ENCODE measurements around the gene SLC7A7. TPM values are rescaled to one million over a fixed set of nuclear protein-coding genes. Genes with fewer than 3 reads are reported as not detected.

Gene SLC7A7
- total and polyA plus RNA-seq, 2 experiments from 2014 or later, result 3.6 to 4.1 TPM

DNA sequence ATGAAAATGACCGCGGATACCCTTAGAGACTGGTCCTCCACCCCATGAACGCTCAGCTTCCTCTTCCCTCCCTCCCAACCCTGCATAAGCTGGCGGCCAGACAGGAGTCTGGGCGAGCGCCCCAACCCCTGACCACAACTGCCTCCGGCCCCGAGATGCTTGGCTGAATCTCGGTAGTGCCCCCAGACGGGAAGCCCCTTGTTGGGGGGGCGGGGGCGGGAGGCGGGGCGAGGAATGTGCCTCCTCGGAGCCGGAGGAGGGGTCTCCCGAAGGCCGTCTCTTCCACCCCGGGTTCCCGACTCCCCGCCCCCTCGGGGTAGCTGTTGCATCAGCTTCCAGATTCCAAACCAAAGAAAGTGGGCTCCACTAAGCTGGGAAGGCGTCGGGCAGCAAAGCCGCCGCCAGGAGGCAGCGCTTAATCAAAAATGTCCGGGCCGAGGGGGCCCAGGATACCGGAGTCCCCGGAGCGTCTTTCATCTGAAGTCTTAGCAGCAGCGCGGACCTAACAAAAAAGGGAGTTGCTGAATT, 7.4 kb upstream of the SLC7A7 start:
- peak overlapping the region; percentile 96 for H3K27ac Mint-ChIP-seq
- no peak overlapping the region for H2AFZ ChIP-seq
- peak; percentile 49; the same call in 1 of the 2 replicates for TF ChIP-seq CREB1 (CRISPR knock-in tag; IDR thresholded peaks at IDR 0.05; ENCODE audit: low read depth)
- TF ChIP-seq POLR2AphosphoS5 (IDR thresholded peaks at IDR 0.05; ENCODE audit: low read depth), result peak; percentile 84
- TF ChIP-seq, protein P1, sequence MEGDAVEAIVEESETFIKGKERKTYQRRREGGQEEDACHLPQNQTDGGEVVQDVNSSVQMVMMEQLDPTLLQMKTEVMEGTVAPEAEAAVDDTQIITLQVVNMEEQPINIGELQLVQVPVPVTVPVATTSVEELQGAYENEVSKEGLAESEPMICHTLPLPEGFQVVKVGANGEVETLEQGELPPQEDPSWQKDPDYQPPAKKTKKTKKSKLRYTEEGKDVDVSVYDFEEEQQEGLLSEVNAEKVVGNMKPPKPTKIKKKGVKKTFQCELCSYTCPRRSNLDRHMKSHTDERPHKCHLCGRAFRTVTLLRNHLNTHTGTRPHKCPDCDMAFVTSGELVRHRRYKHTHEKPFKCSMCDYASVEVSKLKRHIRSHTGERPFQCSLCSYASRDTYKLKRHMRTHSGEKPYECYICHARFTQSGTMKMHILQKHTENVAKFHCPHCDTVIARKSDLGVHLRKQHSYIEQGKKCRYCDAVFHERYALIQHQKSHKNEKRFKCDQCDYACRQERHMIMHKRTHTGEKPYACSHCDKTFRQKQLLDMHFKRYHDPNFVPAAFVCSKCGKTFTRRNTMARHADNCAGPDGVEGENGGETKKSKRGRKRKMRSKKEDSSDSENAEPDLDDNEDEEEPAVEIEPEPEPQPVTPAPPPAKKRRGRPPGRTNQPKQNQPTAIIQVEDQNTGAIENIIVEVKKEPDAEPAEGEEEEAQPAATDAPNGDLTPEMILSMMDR (conservative IDR thresholded peaks at IDR 0.05; ENCODE audit: low read depth in 2 of 2), result peak; percentile 87 to 94
- no peak for TF ChIP-seq ZNF331 (CRISPR knock-in tag; IDR thresholded peaks at IDR 0.05; ENCODE audit: low read depth)
- TF ChIP-seq, protein P2, sequence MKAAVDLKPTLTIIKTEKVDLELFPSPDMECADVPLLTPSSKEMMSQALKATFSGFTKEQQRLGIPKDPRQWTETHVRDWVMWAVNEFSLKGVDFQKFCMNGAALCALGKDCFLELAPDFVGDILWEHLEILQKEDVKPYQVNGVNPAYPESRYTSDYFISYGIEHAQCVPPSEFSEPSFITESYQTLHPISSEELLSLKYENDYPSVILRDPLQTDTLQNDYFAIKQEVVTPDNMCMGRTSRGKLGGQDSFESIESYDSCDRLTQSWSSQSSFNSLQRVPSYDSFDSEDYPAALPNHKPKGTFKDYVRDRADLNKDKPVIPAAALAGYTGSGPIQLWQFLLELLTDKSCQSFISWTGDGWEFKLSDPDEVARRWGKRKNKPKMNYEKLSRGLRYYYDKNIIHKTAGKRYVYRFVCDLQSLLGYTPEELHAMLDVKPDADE (IDR thresholded peaks at IDR 0.05), result no peak
- H3K27ac ChIP-seq (ENCODE audit: low read depth), result peak overlapping the region; percentile 100
- H3K36me3 ChIP-seq (ENCODE audit: insufficient read depth), result no peaks in the 10 kb centered on the region
- peak overlapping the region; percentile 97 for H3K4me2 ChIP-seq
- DNase-seq (ENCODE audit: low spot score), result peak; percentile 99
- H3K27me3 ChIP-seq (ENCODE audit: insufficient read depth), result no peaks in the 10 kb centered on the region
- peaks cover 8% of the 10 kb centered on the region; the same call in 1 of the 2 replicates for H3F3A ChIP-seq (replicated peaks; ENCODE audit: low read depth)
- peaks cover 32% of the 10 kb centered on the region for H3K27me3 Mint-ChIP-seq (ENCODE audit: insufficient read depth, low read depth, poor library complexity)
- ATAC-seq, result peak; percentile 67
- no peaks in the 10 kb centered on the region; the same call in 2 of the 3 replicates for H3K36me3 Mint-ChIP-seq (ENCODE audit: low read depth)
- H3K4me1 ChIP-seq (ENCODE audit: insufficient read depth), result peaks cover 50% of the 10 kb centered on the region
- peaks cover 49% of the 10 kb centered on the region for H3K4me1 Mint-ChIP-seq
- no peaks in the 10 kb centered on the region for H3K79me2 ChIP-seq (replicated peaks; ENCODE audit: insufficient read depth)
- H3K4me3 ChIP-seq, result peak overlapping the region; percentile 86
- no peaks in the 10 kb centered on the region for H3K9me3 Mint-ChIP-seq
- H3K4me3 Mint-ChIP-seq, result peak overlapping the region; percentile 80
- H4K20me1 ChIP-seq (replicated peaks; ENCODE audit: insufficient read depth), result no peaks in the 10 kb centered on the region
- no peaks in the 10 kb centered on the region for H3K9me2 ChIP-seq (ENCODE audit: insufficient read depth)

DNA sequence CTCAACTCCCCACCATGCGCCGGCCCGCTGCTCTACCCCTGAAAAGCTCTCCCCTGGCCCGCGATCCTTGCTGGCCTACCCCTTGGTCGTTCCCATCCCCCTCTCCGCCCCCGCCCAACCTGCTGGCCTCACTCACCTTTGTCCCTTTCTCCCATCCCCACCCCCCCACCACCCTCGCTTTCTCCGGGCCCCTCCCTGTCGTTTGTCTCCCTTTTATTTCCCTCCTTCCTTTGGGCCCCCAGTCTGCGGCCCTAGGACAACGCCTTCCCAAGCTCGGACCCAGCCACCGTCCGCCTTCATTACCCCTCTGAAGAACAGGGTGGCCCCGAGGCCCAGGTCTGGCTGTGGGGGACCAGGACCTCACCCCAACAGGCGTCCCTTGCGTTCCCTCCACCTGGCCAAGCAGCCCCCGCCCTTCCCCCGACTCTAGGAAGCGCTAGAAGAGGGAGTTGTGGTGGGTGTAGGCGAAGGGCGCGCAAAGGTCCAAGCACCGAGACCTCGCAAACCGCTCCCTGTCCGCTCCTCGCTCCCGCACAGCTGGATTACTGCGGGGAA, 6.9 kb upstream of the SLC7A7 start:
- ATAC-seq, result peak; percentile 42
- DNase-seq (ENCODE audit: low spot score), result peak; percentile 86
- TF ChIP-seq EZH2 (IDR thresholded peaks at IDR 0.05; ENCODE audit: low read depth, unreplicated experiment) (no peak), CREB1 (CRISPR knock-in tag; IDR thresholded peaks at IDR 0.05; ENCODE audit: low read depth) (no peak), ZNF114 (CRISPR knock-in tag; IDR thresholded peaks at IDR 0.05) (no peak)
- TF ChIP-seq, protein P3, sequence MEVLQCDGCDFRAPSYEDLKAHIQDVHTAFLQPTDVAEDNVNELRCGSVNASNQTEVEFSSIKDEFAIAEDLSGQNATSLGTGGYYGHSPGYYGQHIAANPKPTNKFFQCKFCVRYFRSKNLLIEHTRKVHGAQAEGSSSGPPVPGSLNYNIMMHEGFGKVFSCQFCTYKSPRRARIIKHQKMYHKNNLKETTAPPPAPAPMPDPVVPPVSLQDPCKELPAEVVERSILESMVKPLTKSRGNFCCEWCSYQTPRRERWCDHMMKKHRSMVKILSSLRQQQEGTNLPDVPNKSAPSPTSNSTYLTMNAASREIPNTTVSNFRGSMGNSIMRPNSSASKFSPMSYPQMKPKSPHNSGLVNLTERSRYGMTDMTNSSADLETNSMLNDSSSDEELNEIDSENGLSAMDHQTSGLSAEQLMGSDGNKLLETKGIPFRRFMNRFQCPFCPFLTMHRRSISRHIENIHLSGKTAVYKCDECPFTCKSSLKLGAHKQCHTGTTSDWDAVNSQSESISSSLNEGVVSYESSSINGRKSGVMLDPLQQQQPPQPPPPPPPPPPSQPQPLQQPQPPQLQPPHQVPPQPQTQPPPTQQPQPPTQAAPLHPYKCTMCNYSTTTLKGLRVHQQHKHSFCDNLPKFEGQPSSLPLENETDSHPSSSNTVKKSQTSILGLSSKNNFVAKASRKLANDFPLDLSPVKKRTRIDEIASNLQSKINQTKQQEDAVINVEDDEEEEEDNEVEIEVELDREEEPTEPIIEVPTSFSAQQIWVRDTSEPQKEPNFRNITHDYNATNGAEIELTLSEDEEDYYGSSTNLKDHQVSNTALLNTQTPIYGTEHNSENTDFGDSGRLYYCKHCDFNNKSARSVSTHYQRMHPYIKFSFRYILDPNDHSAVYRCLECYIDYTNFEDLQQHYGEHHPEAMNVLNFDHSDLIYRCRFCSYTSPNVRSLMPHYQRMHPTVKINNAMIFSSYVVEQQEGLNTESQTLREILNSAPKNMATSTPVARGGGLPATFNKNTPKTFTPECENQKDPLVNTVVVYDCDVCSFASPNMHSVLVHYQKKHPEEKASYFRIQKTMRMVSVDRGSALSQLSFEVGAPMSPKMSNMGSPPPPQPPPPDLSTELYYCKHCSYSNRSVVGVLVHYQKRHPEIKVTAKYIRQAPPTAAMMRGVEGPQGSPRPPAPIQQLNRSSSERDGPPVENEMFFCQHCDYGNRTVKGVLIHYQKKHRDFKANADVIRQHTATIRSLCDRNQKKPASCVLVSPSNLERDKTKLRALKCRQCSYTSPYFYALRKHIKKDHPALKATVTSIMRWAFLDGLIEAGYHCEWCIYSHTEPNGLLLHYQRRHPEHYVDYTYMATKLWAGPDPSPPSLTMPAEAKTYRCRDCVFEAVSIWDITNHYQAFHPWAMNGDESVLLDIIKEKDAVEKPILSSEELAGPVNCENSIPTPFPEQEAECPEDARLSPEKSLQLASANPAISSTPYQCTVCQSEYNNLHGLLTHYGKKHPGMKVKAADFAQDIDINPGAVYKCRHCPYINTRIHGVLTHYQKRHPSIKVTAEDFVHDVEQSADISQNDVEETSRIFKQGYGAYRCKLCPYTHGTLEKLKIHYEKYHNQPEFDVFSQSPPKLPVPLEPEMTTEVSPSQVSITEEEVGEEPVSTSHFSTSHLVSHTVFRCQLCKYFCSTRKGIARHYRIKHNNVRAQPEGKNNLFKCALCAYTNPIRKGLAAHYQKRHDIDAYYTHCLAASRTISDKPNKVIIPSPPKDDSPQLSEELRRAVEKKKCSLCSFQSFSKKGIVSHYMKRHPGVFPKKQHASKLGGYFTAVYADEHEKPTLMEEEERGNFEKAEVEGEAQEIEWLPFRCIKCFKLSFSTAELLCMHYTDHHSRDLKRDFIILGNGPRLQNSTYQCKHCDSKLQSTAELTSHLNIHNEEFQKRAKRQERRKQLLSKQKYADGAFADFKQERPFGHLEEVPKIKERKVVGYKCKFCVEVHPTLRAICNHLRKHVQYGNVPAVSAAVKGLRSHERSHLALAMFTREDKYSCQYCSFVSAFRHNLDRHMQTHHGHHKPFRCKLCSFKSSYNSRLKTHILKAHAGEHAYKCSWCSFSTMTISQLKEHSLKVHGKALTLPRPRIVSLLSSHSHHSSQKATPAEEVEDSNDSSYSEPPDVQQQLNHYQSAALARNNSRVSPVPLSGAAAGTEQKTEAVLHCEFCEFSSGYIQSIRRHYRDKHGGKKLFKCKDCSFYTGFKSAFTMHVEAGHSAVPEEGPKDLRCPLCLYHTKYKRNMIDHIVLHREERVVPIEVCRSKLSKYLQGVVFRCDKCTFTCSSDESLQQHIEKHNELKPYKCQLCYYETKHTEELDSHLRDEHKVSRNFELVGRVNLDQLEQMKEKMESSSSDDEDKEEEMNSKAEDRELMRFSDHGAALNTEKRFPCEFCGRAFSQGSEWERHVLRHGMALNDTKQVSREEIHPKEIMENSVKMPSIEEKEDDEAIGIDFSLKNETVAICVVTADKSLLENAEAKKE (CRISPR knock-in tag; IDR thresholded peaks at IDR 0.05), result no peak
- TF ChIP-seq, protein P1 (conservative IDR thresholded peaks at IDR 0.05; ENCODE audit: low read depth in 2 of 2), result no peak

More for the DNA sequence above, 6.9 kb upstream of the SLC7A7 start:
- Mint-ChIP-seq H3K27ac (peak overlapping the region; percentile 96), H3K9me3 (no peaks in the 10 kb centered on the region), H3K27me3 (ENCODE audit: insufficient read depth, low read depth, poor library complexity) (peaks cover 28% of the 10 kb centered on the region), H3K36me3 (ENCODE audit: low read depth) (no peaks in the 10 kb centered on the region; the same call in 2 of the 3 replicates), H3K4me3 (peak overlapping the region; percentile 80), H3K4me1 (peaks cover 45% of the 10 kb centered on the region)
- H3K4me3 ChIP-seq, result peak overlapping the region; percentile 86
- H4K20me1 ChIP-seq (replicated peaks; ENCODE audit: insufficient read depth), result no peaks in the 10 kb centered on the region
- 0 out of 2 replicates have a peak overlapping the region, but pooled peaks have one; percentile 15 for H2AFZ ChIP-seq
- H3K79me2 ChIP-seq (replicated peaks; ENCODE audit: insufficient read depth), result no peaks in the 10 kb centered on the region
- H3K4me1 ChIP-seq (ENCODE audit: insufficient read depth), result peaks cover 45% of the 10 kb centered on the region
- peaks cover 8% of the 10 kb centered on the region; the same call in 1 of the 2 replicates for H3F3A ChIP-seq (replicated peaks; ENCODE audit: low read depth)
- H3K9me2 ChIP-seq (ENCODE audit: insufficient read depth), result no peaks in the 10 kb centered on the region
- H3K36me3 ChIP-seq (ENCODE audit: insufficient read depth), result no peaks in the 10 kb centered on the region
- no peaks in the 10 kb centered on the region for H3K27me3 ChIP-seq (ENCODE audit: insufficient read depth)
- H3K27ac ChIP-seq (ENCODE audit: low read depth), result peak overlapping the region; percentile 100
- H3K4me2 ChIP-seq, result peak overlapping the region; percentile 97
